ENCODE data around the gene CDH4. TPM values are rescaled to one million over a fixed set of nuclear protein-coding genes. Genes with fewer than 3 reads are reported as not detected.

CDH4 gene
- total and polyA plus RNA-seq, 2 donors (not counting 1 experiment from before 2014, with no cell fraction given): not detected

- no peak overlapping the region for H3K4me3 Mint-ChIP-seq
- H3K4me1 ChIP-seq (ENCODE audit: control insufficient read depth in 2 of 2, insufficient read depth in 2 of 2, low read length in 2 of 2): no peaks in the 10 kb centered on the region
- H3K27me3 ChIP-seq (replicated peaks in 1 of 4; ENCODE audit: control extremely low read depth in 1 of 4, control insufficient read depth in 3 of 4, insufficient read depth in 4 of 4, low read length in 3 of 4): peaks cover 0 to 3% (median 0%) of the 10 kb centered on the region in 4 experiments
- H2AFZ ChIP-seq (ENCODE audit: insufficient read depth, low read depth, low read length, poor library complexity, severe bottlenecking): no peak overlapping the region
- no peak for DNase-seq
- no peaks in the 10 kb centered on the region for H3K79me2 ChIP-seq (ENCODE audit: control insufficient read depth, insufficient read depth, low read length)
- H3K9me3 Mint-ChIP-seq (ENCODE audit: insufficient read depth): peaks cover 4% of the 10 kb centered on the region
- no peak for TF ChIP-seq CTCF (IDR thresholded peaks at IDR 0.05)
- no peak for TF ChIP-seq EZH2 (IDR thresholded peaks at IDR 0.05; ENCODE audit: borderline replicate concordance, insufficient read depth, low read depth, low read length, poor library complexity, severe bottlenecking)
- no peak overlapping the region for H3K4me2 ChIP-seq (replicated peaks; ENCODE audit: low read depth, low read length, poor library complexity, severe bottlenecking)
- no peak for ATAC-seq (ENCODE audit: low read depth)
- H4K20me1 ChIP-seq (ENCODE audit: control insufficient read depth, insufficient read depth, low read length, poor library complexity, severe bottlenecking): no peaks in the 10 kb centered on the region
- no peak overlapping the region for H3K27ac ChIP-seq (ENCODE audit: low read length in 2 of 2)
- intact Hi-C loops (cut with micrococcal nuclease): no loop called here
- no peak overlapping the region for H3K4me3 ChIP-seq (ENCODE audit: control extremely low read depth in 1 of 5, extremely low read depth in 1 of 5, insufficient read depth in 1 of 5, low read depth in 2 of 5, low read length in 4 of 5)
- H3K36me3 ChIP-seq (replicated peaks in 1 of 2; ENCODE audit: control extremely low read depth in 1 of 2, control insufficient read depth in 1 of 2, extremely low read depth in 1 of 2, insufficient read depth in 2 of 2, low read length in 1 of 2): no peaks in the 10 kb centered on the region
- peaks cover 2% of the 10 kb centered on the region for H3K4me1 Mint-ChIP-seq
- POLR2A ChIA-PET: no interaction called here
- peaks cover 0 to 21% (median 0%) of the 10 kb centered on the region in 3 donors for H3K9me3 ChIP-seq (ENCODE audit: control extremely low read depth in 1 of 3, control insufficient read depth in 2 of 3, insufficient read depth in 1 of 3, low read length in 2 of 3)
- H3K9ac ChIP-seq (ENCODE audit: low read length): no peak overlapping the region
- H3K27me3 Mint-ChIP-seq: peaks cover 18% of the 10 kb centered on the region
- 33% methylated on average over 2 of the region's 7 CpGs for WGBS (ENCODE audit: insufficient coverage)
- CTCF ChIA-PET: no interaction called here
- H3K27ac Mint-ChIP-seq: no peak overlapping the region
Observed at GRCh38 chr20:61256824-61257223, 4.8 kb downstream of the CDH4 start.

- peaks cover 2% of the 10 kb centered on the region for H3K4me1 Mint-ChIP-seq
- no peak overlapping the region for H3K4me2 ChIP-seq (replicated peaks; ENCODE audit: low read depth, low read length, poor library complexity, severe bottlenecking)
- no peak overlapping the region for H3K27ac Mint-ChIP-seq
- no peaks in the 10 kb centered on the region for H3K36me3 ChIP-seq (replicated peaks in 1 of 2; ENCODE audit: control extremely low read depth in 1 of 2, control insufficient read depth in 1 of 2, extremely low read depth in 1 of 2, insufficient read depth in 2 of 2, low read length in 1 of 2)
- CTCF ChIA-PET: no interaction called here
- H3K9me3 Mint-ChIP-seq (ENCODE audit: insufficient read depth): peaks cover 4% of the 10 kb centered on the region
- TF ChIP-seq CTCF (IDR thresholded peaks at IDR 0.05) (no peak), EZH2 (IDR thresholded peaks at IDR 0.05; ENCODE audit: borderline replicate concordance, insufficient read depth, low read depth, low read length, poor library complexity, severe bottlenecking) (no peak)
- intact Hi-C loops (cut with micrococcal nuclease): no loop called here
- DNase-seq (no peak), ATAC-seq (ENCODE audit: low read depth) (no peak)
- peaks cover 18% of the 10 kb centered on the region for H3K27me3 Mint-ChIP-seq
- peaks cover 0 to 21% (median 0%) of the 10 kb centered on the region in 3 donors for H3K9me3 ChIP-seq (ENCODE audit: control extremely low read depth in 1 of 3, control insufficient read depth in 2 of 3, insufficient read depth in 1 of 3, low read length in 2 of 3)
- H3K27ac ChIP-seq (ENCODE audit: low read length in 2 of 2): no peak overlapping the region
- 91% methylated on average over 20 of the region's 20 CpGs for WGBS (ENCODE audit: insufficient coverage)
- H3K79me2 ChIP-seq (ENCODE audit: control insufficient read depth, insufficient read depth, low read length): no peaks in the 10 kb centered on the region
- no peak overlapping the region for H3K4me3 ChIP-seq (ENCODE audit: control extremely low read depth in 1 of 5, extremely low read depth in 1 of 5, insufficient read depth in 1 of 5, low read depth in 2 of 5, low read length in 4 of 5)
- no peaks in the 10 kb centered on the region for H4K20me1 ChIP-seq (ENCODE audit: control insufficient read depth, insufficient read depth, low read length, poor library complexity, severe bottlenecking)
- H3K4me1 ChIP-seq (ENCODE audit: control insufficient read depth in 2 of 2, insufficient read depth in 2 of 2, low read length in 2 of 2): no peaks in the 10 kb centered on the region
- POLR2A ChIA-PET: no interaction called here
- no peak overlapping the region for H3K9ac ChIP-seq (ENCODE audit: low read length)
- H3K27me3 ChIP-seq (replicated peaks in 1 of 4; ENCODE audit: control extremely low read depth in 1 of 4, control insufficient read depth in 3 of 4, insufficient read depth in 4 of 4, low read length in 3 of 4): peaks cover 0 to 3% (median 0%) of the 10 kb centered on the region in 4 experiments
- no peak overlapping the region for H3K4me3 Mint-ChIP-seq
- H2AFZ ChIP-seq (ENCODE audit: insufficient read depth, low read depth, low read length, poor library complexity, severe bottlenecking): no peak overlapping the region
Observed at GRCh38 chr20:61257611-61258010, 5.5 kb downstream of the CDH4 start.

All from B cell (primary cell).